ENCODE results near the gene RAVER2. TPM values are rescaled to one million over a fixed set of nuclear protein-coding genes. Genes with fewer than 3 reads are reported as not detected.

RAVER2 gene
- total and polyA plus RNA-seq, 10 of the 15 experiments (the other 5 are each of a cell fraction or from before 2014, with no cell fraction given), result 0.09 to 0.59 (median 0.41) TPM; not detected in 2

DNA sequence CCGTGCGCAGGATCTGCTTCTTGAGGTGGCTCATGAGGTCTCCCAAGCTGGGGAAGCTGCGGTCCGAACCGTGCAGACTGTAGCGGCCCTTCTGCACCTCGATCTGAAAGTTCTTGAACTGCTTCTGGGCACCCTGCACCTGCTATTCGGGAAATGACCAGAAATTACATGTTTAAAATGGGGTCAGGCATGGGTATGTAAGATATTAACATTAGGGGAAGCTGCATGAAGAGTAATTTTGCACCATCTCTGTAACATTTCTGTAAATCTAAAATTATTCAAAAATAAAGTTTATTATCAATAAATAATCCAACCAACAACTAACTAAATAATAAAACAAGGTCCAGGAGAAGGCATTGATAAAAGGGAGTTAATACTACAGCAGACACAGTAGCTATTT is 110.7 kb downstream of the RAVER2 start (continued):
- no peak for TF ChIP-seq ZNF687 (IDR thresholded peaks at IDR 0.05)
- TF ChIP-seq NFXL1 (IDR thresholded peaks at IDR 0.05; ENCODE audit: borderline replicate concordance), result no peak
- no peak for TF ChIP-seq ATF7 (IDR thresholded peaks at IDR 0.05; ENCODE audit: low read depth)
- TF ChIP-seq ZNF384 (IDR thresholded peaks at IDR 0.05; ENCODE audit: borderline replicate concordance, low read depth, low read length), result no peak
- no peak for TF ChIP-seq REST (IDR thresholded peaks at IDR 0.05; ENCODE audit: low read depth, low read length)
- TF ChIP-seq POLR2AphosphoS2 (IDR thresholded peaks at IDR 0.05; ENCODE audit: low read depth, low read length), result no peak
- no peak for TF ChIP-seq MXI1 (IDR thresholded peaks at IDR 0.05; ENCODE audit: low read depth, low read length)
- TF ChIP-seq KLF5 (IDR thresholded peaks at IDR 0.05; ENCODE audit: partially characterized antibody), result no peak
- no peak for TF ChIP-seq ESRRA (IDR thresholded peaks at IDR 0.05; ENCODE audit: low read length)
- TF ChIP-seq ATF2 (IDR thresholded peaks at IDR 0.05; ENCODE audit: low read length), result no peak
- TF ChIP-seq BCL11A (IDR thresholded peaks at IDR 0.05; ENCODE audit: low read depth, low read length), result no peak

All from GM12878 (cell line).